ENCODE measurements around the gene P2RX1.

Gene P2RX1

DNA sequence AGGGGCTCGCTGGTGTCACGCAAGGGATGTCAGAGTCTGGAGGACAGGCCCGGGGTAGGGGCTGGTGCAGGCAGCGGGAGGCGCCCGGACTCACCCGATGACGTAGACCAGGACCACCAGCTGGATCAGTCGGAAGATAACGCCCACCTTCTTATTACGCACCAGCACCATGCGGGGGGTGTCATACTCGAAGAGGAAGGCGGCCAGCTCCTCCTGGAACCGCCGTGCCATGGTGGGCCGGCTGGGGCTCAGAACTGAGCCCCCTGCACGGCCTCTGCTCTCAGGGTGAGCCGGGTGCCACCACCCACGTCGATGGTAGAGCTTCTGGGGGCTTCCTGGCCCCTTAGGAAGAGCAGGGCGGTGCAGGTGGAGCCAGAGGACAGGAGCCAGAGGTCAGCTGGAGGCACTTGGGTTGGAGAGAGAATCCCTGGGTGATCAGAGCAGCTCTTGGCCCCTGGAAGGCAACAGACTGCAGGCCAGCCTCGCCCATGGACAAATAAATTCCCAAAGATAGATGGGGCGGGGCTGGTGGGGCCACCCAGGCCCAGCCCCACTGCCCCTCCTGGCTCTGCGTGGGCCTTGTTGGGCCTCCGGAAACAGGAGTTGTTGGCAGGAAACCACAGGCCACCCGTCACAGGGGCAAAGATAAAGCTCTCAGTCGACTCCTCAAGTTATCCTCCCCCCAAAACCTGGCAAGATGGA lies at the start of gene P2RX1:
TSS of gene P2RX1 (minus strand) at position 471 of the 702 bp plus-strand sequence. CDS start at position 231, 240 bp downstream.
- Histone ChIP-seq H4K20me1 (ENCODE audit: insufficient read depth, low read length) (no peaks in the 10 kb centered on the region), H2AFZ (ENCODE audit: low read length) (peak within 1 kb of the TSS; percentile 52; the same call in 1 of the 2 replicates), H3K9ac (ENCODE audit: low read length) (peak within 1 kb of the TSS; percentile 95), H3K4me3 (ENCODE audit: low read length) (peak within 1 kb of the TSS; percentile 83), H3K79me2 (ENCODE audit: low read length) (peaks cover 39% of the 10 kb centered on the region), H3F3A (ENCODE audit: insufficient read depth, low read length) (peaks cover 33% of the 10 kb centered on the region), H3K9me3 (replicated peaks; ENCODE audit: insufficient read depth, low read length) (no peaks in the 10 kb centered on the region), H3K27ac (ENCODE audit: low read length) (peak within 1 kb of the TSS; percentile 96), H3K4me2 (ENCODE audit: low read depth, low read length) (peak within 1 kb of the TSS; percentile 96), H3K9me2 (replicated peaks; ENCODE audit: insufficient read depth, low read length) (no peaks in the 10 kb centered on the region), H3K4me1 (ENCODE audit: low read length) (peaks cover 27% of the 10 kb centered on the region), H3K36me3 (replicated peaks; ENCODE audit: insufficient read depth, low read length) (no peaks in the 10 kb centered on the region), H3K27me3 (replicated peaks; ENCODE audit: insufficient read depth, low read length) (no peaks in the 10 kb centered on the region)
- no peak for TF ChIP-seq EZH2 (optimal IDR thresholded peaks at IDR 0.05; ENCODE audit: low read depth, low read length)
- no peak for TF ChIP-seq EZH2phosphoT487 (IDR thresholded peaks at IDR 0.05; ENCODE audit: low read length)
- TF ChIP-seq, protein P1, sequence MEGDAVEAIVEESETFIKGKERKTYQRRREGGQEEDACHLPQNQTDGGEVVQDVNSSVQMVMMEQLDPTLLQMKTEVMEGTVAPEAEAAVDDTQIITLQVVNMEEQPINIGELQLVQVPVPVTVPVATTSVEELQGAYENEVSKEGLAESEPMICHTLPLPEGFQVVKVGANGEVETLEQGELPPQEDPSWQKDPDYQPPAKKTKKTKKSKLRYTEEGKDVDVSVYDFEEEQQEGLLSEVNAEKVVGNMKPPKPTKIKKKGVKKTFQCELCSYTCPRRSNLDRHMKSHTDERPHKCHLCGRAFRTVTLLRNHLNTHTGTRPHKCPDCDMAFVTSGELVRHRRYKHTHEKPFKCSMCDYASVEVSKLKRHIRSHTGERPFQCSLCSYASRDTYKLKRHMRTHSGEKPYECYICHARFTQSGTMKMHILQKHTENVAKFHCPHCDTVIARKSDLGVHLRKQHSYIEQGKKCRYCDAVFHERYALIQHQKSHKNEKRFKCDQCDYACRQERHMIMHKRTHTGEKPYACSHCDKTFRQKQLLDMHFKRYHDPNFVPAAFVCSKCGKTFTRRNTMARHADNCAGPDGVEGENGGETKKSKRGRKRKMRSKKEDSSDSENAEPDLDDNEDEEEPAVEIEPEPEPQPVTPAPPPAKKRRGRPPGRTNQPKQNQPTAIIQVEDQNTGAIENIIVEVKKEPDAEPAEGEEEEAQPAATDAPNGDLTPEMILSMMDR (IDR thresholded peaks at IDR 0.05; ENCODE audit: low read length), result no peak
- peak; percentile 74 for DNase-seq

DNA sequence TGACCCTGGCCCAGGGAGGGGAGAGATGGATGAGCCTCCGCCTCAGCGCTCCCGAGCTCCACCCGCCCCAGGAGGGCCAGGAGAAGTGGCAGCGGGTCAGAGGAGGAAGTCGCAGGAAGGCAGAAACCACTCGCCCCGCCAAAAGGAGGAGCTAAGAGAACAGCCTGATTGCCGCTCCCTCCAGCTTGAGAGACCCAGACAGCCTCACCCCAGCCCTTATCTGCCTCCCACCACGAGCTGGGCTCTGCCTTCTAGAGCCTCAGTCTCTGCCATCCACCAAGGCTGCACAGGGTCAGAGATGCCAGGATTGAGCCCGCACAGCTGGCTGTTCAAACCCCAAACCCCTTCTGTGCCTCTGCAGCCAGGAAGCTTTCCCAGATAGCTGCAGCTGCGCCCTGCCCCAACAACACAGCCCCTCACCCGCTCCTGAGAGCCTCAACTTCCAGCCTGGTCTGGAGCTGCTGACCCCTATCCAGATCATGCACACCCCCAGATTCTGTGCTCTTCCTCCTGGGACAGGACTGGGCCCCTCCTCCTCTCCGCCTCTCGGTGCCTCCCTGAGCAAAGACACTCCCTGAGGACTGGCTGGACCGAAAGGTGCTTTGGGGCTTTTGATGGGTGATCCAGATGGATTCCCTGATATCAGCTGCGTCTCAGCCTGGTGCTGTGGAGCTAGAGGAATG lies 49.0 kb upstream of the P2RX1 start:
- H3K4me2 ChIP-seq (ENCODE audit: low read depth, low read length), result peak overlapping the region; percentile 100
- H3K4me3 ChIP-seq (ENCODE audit: low read length), result peak overlapping the region; percentile 76
- DNase-seq, result peak; percentile 81
- no peaks in the 10 kb centered on the region for H3K9me2 ChIP-seq (replicated peaks; ENCODE audit: insufficient read depth, low read length)
- H3K4me1 ChIP-seq (ENCODE audit: low read length), result peaks cover 28% of the 10 kb centered on the region
- no peaks in the 10 kb centered on the region for H4K20me1 ChIP-seq (ENCODE audit: insufficient read depth, low read length)
- H3K36me3 ChIP-seq (replicated peaks; ENCODE audit: insufficient read depth, low read length), result no peaks in the 10 kb centered on the region
- H3K9me3 ChIP-seq (replicated peaks; ENCODE audit: insufficient read depth, low read length), result no peaks in the 10 kb centered on the region
- H3K9ac ChIP-seq (ENCODE audit: low read length), result peak overlapping the region; percentile 59; the same call in 1 of the 2 replicates
- H2AFZ ChIP-seq (ENCODE audit: low read length), result peak overlapping the region; percentile 97
- H3K27ac ChIP-seq (ENCODE audit: low read length), result peak overlapping the region; percentile 75; the same call in 1 of the 2 replicates
- TF ChIP-seq, protein P1 (IDR thresholded peaks at IDR 0.05; ENCODE audit: low read length), result no peak
- TF ChIP-seq EZH2phosphoT487 (IDR thresholded peaks at IDR 0.05; ENCODE audit: low read length) (no peak), EZH2 (optimal IDR thresholded peaks at IDR 0.05; ENCODE audit: low read depth, low read length) (no peak)
- H3K79me2 ChIP-seq (ENCODE audit: low read length), result peaks cover 36% of the 10 kb centered on the region
- no peaks in the 10 kb centered on the region for H3K27me3 ChIP-seq (replicated peaks; ENCODE audit: insufficient read depth, low read length)
- peaks cover 32% of the 10 kb centered on the region for H3F3A ChIP-seq (ENCODE audit: insufficient read depth, low read length)

DNA sequence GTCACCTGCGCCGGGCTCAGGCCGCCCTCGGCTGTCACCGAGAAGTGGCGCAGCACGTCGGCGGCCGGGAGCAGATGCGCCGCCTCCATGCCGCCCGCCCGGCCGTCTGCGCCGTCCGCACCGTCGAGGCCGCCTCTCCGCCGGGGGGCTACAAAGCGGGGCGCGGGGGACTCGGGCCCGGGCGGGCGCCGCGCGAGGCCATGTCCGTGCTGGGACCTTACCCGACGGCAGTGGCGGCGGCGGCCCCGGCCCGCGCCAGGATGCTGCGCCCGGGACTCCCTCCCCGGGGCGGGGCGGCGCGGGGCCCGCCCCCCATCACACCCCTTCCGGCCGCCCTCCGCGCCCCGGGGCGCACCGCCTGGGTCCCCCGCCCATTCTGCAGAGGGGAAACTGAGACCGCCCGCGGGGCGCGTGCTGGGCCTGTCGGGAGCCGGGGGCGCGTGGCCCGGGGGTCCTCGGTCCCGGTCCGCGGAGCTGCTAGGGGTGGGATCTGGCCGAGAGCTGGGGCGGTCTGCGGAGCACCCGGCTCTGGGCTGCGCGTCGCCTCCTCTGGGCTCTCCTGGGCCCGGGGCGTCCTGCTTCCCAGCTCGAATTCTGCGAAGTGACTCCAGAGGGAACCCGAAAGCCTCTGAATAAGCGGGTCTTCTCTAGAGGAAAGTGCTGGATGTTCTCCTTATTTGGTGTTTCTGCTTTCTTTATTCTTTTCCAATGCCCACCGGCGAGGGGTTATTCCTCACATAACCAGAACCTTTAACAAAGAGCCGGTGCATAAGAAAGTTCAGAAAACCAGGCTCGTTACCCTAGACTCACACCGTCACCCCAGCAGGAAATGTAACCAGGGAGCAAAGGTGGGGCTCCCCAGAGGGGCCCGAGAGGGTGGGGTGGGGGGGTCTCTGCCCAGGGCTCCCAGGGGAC lies 48.2 kb upstream of the P2RX1 start, which contains the start of gene ATP2A3:
TSS of gene ATP2A3 (minus strand) at position 235 of the 915 bp plus-strand sequence. CDS start at position 89, 146 bp downstream.
- Histone ChIP-seq H4K20me1 (ENCODE audit: insufficient read depth, low read length) (no peaks in the 10 kb centered on the region), H3K79me2 (ENCODE audit: low read length) (peaks cover 44% of the 10 kb centered on the region), H3K9me2 (replicated peaks; ENCODE audit: insufficient read depth, low read length) (no peaks in the 10 kb centered on the region), H3K4me1 (ENCODE audit: low read length) (peaks cover 36% of the 10 kb centered on the region), H3K4me3 (ENCODE audit: low read length) (peak within 1 kb of the TSS; percentile 76), H3K36me3 (replicated peaks; ENCODE audit: insufficient read depth, low read length) (no peaks in the 10 kb centered on the region), H3K27ac (ENCODE audit: low read length) (peak within 1 kb of the TSS; percentile 92), H2AFZ (ENCODE audit: low read length) (peak within 1 kb of the TSS; percentile 97), H3K4me2 (ENCODE audit: low read depth, low read length) (peak within 1 kb of the TSS; percentile 100), H3K9ac (ENCODE audit: low read length) (peak within 1 kb of the TSS; percentile 87), H3K9me3 (replicated peaks; ENCODE audit: insufficient read depth, low read length) (no peaks in the 10 kb centered on the region), H3K27me3 (replicated peaks; ENCODE audit: insufficient read depth, low read length) (no peaks in the 10 kb centered on the region), H3F3A (ENCODE audit: insufficient read depth, low read length) (peaks cover 32% of the 10 kb centered on the region)
- peak; percentile 77 for DNase-seq
- TF ChIP-seq, protein P1 (IDR thresholded peaks at IDR 0.05; ENCODE audit: low read length), result no peak
- TF ChIP-seq EZH2 (optimal IDR thresholded peaks at IDR 0.05; ENCODE audit: low read depth, low read length) (no peak), EZH2phosphoT487 (IDR thresholded peaks at IDR 0.05; ENCODE audit: low read length) (no peak)

All from MM.1S (cell line).